Hepatocyte (in vitro differentiated cells): ENCODE measurements around the gene TMEM270. TPM values are rescaled to one million over a fixed set of nuclear protein-coding genes. Genes with fewer than 3 reads are reported as not detected.

Source experiments
- DNase-seq: peaks from one replicate; pipeline ENCODE4 v3.0.0-alpha.2; 2016; ENCODE audit warnings: low spot score
- H2AFZ ChIP-seq: fragments of 200-600 bp; sonication (generic); 2 replicates; pipeline ENCODE4 v1.6.0; 2016; ENCODE audit warnings: antibody characterized with exemption, mild to moderate bottlenecking
- H3K27ac ChIP-seq: fragments of 200-600 bp; sonication (generic); 2 replicates; pipeline ENCODE4 v1.5.1; 2016; ENCODE audit warnings: mild to moderate bottlenecking
- H3K27me3 ChIP-seq: fragments of 200-600 bp; sonication (generic); 2 replicates; pipeline ENCODE4 v1.6.1; 2016
- H3K36me3 ChIP-seq: fragments of 200-600 bp; sonication (generic); replicated peaks from 2 replicates; pipeline ENCODE4 v1.5.1; 2016; ENCODE audit warnings: low read depth; ENCODE audit not compliant: insufficient read depth
- H3K4me1 ChIP-seq: fragments of 200-600 bp; sonication (generic); 2 replicates; pipeline ENCODE4 v1.5.1; 2016; ENCODE audit warnings: mild to moderate bottlenecking, moderate library complexity; ENCODE audit not compliant: insufficient read depth
- H3K4me2 ChIP-seq: fragments of 200-600 bp; sonication (generic); 2 replicates; pipeline ENCODE4 v1.6.0; 2016
- H3K4me3 ChIP-seq: fragments of 200-600 bp; sonication (generic); 2 replicates; pipeline ENCODE4 v1.5.1; 2016; ENCODE audit warnings: mild to moderate bottlenecking
- H3K79me2 ChIP-seq: fragments of 200-600 bp; sonication (generic); 2 replicates; pipeline ENCODE4 v1.6.0; 2017; ENCODE audit warnings: mild to moderate bottlenecking
- H3K9me2 ChIP-seq: fragments of 200-600 bp; sonication (generic); replicated peaks from 2 replicates; pipeline ENCODE4 v1.6.0; 2017; ENCODE audit warnings: mild to moderate bottlenecking; ENCODE audit not compliant: insufficient read depth
- H3K9me3 ChIP-seq: fragments of 200-600 bp; sonication (generic); 2 replicates; pipeline ENCODE4 v1.5.1; 2016; ENCODE audit warnings: low read depth, mild to moderate bottlenecking
- H4K20me1 ChIP-seq: fragments of 200-600 bp; sonication (generic); 2 replicates; pipeline ENCODE4 v1.6.0; 2016; ENCODE audit warnings: mild to moderate bottlenecking; ENCODE audit not compliant: insufficient read depth, poor library complexity, severe bottlenecking
- EZH2 ChIP-seq: fragments of 200-600 bp; sonication (generic); IDR thresholded peaks from 2 replicates; pipeline ENCODE4 v1.6.1; 2016; ENCODE audit warnings: antibody characterized with exemption, mild to moderate bottlenecking, borderline replicate concordance
- EZH2phosphoT487 ChIP-seq: fragments of 200-600 bp; sonication (generic); IDR thresholded peaks from one replicate; pipeline ENCODE4 v1.6.1; 2018; ENCODE audit warnings: antibody characterized with exemption, mild to moderate bottlenecking, low read depth, moderate library complexity; ENCODE audit not compliant: unreplicated experiment, severe bottlenecking
- WGBS: methylation state at CpG from one replicate; pipeline ENCODE4 v1.1.6; 2016; ENCODE audit warnings: low lambda C conversion rate; ENCODE audit errors: missing lambda C conversion rate; 5-methylcytosine and 5-hydroxymethylcytosine counted together
- polyA plus RNA-seq: library from polyadenylated mRNA; unstranded; fragments of >200 nt; fragmentation: Nextera tagmentation; extraction: Ambion mirVana; gene quantifications from 2 replicates; pipeline ENCODE4 v1.2.1, GENCODE V29; 2016
- total RNA-seq: library from RNA; depleted of rRNA; stranded (reverse); fragments of >200 nt; gene quantifications from 2 replicates; pipeline ENCODE4 v1.2.3, GENCODE V29; 2014
- TF ChIP-seq, protein P1 (sequence below): fragments of 200-600 bp; sonication (generic); IDR thresholded peaks from 2 replicates; pipeline ENCODE4 v1.5.1; 2016; ENCODE audit warnings: antibody characterized with exemption, mild to moderate bottlenecking; ENCODE audit not compliant: poor library complexity

Gene TMEM270
- total and polyA plus RNA-seq, 2 experiments from 2014 or later, result 0.47 to 1.1 TPM

DNA sequence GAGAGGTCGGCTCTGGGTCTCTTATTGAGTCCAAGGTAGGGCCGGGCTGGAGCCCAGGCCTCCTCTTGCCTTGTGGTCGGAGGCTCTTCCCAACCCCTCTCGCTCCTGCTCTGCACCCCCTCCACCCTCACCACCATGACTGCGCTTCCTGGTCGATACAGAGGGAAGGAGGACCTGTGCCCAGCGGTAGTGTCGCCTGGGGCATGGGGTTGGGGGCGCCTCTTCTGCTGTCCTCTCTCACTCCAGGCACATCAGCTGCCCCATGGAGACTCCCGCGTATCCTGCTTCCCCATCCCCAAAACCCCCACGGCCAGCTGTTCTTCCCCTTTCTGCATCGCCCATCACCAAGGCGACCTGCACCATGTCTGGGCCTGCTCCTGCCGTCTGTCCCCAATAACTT is 44.4 kb downstream of the TMEM270 start:
- Histone ChIP-seq H2AFZ (no peak overlapping the region), H3K4me1 (peaks cover 1% of the 10 kb centered on the region)

DNA sequence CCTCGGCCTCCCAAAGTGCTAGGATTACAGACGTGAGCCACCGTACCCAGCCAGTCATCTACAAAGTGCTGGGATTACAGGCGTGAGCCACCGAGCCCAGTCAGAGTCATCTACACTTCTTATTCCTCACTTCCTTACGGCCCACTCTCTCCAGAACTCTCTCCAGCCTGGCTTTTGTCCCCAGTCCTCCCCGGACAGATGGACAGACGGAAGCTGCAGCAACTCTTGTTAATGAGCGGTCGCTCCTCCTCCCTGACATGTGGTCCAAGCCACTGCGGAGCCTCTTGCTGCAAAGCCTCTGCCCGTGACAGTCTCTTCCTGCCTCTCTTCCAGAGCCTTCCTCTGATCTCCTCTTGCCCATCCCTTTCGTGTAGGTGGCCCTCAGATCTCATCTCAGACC is 45.9 kb downstream of the TMEM270 start:
- Histone ChIP-seq H2AFZ (no peak overlapping the region), H3K4me1 (no peaks in the 10 kb centered on the region), H3K27me3 (no peaks in the 10 kb centered on the region), H3K79me2 (no peaks in the 10 kb centered on the region), H4K20me1 (no peaks in the 10 kb centered on the region), H3K27ac (no peak overlapping the region), H3K4me2 (no peak overlapping the region), H3K4me3 (no peak overlapping the region), H3K36me3 (no peaks in the 10 kb centered on the region), H3K9me3 (no peaks in the 10 kb centered on the region), H3K9me2 (no peaks in the 10 kb centered on the region)
- TF ChIP-seq EZH2 (no peak), EZH2phosphoT487 (no peak)
- TF ChIP-seq, protein P1, sequence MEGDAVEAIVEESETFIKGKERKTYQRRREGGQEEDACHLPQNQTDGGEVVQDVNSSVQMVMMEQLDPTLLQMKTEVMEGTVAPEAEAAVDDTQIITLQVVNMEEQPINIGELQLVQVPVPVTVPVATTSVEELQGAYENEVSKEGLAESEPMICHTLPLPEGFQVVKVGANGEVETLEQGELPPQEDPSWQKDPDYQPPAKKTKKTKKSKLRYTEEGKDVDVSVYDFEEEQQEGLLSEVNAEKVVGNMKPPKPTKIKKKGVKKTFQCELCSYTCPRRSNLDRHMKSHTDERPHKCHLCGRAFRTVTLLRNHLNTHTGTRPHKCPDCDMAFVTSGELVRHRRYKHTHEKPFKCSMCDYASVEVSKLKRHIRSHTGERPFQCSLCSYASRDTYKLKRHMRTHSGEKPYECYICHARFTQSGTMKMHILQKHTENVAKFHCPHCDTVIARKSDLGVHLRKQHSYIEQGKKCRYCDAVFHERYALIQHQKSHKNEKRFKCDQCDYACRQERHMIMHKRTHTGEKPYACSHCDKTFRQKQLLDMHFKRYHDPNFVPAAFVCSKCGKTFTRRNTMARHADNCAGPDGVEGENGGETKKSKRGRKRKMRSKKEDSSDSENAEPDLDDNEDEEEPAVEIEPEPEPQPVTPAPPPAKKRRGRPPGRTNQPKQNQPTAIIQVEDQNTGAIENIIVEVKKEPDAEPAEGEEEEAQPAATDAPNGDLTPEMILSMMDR, result no peak
- no peak for DNase-seq
- WGBS, result 88% methylated on average over 13 of the region's 13 CpGs

More for the DNA sequence above, 44.4 kb downstream of the TMEM270 start:
- TF ChIP-seq EZH2phosphoT487 (no peak), EZH2 (no peak)
- TF ChIP-seq, protein P1, result no peak
- DNase-seq, result no peak
- no peak overlapping the region for H3K4me3 ChIP-seq
- no peak overlapping the region for H3K27ac ChIP-seq
- WGBS, result 89% methylated on average over 15 of the region's 15 CpGs
- no peaks in the 10 kb centered on the region for H3K27me3 ChIP-seq
- H3K79me2 ChIP-seq, result no peaks in the 10 kb centered on the region
- no peaks in the 10 kb centered on the region for H4K20me1 ChIP-seq
- no peaks in the 10 kb centered on the region for H3K36me3 ChIP-seq
- H3K9me2 ChIP-seq, result no peaks in the 10 kb centered on the region
- H3K4me2 ChIP-seq, result no peak overlapping the region
- H3K9me3 ChIP-seq, result no peaks in the 10 kb centered on the region

DNA sequence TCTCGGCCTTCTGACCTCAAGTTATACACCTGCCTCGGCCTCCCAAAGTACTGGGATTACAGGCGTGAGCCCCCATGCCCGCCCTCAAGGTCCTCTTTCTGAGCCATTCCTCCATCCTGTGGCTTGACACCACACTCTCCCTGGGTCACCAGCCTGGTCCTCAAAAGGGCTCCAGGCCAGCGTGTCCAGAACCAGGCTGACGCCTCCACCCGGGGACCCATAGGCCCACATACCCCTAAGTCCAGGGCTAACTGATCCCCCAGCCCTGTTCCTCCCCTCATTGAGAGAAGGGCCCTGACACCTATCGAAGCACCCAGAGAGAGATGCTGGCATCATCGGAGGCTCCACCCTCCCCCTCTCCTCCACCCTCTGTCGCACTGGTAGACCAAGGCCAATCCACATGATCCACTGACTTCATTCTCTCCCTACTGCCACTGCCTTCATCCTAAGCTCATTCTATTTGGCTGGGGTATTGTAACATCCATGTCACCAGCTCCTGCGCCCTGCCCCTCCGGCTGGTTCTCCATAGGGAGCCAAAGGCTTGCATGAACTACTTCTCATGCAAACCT is 46.7 kb downstream of the TMEM270 start:
- H3K9me2 ChIP-seq, result no peaks in the 10 kb centered on the region
- no peaks in the 10 kb centered on the region for H4K20me1 ChIP-seq
- H3K27ac ChIP-seq, result no peak overlapping the region
- 98% methylated on average over 12 of the region's 12 CpGs for WGBS
- H3K9me3 ChIP-seq, result no peaks in the 10 kb centered on the region
- no peaks in the 10 kb centered on the region for H3K4me1 ChIP-seq
- H3K79me2 ChIP-seq, result no peaks in the 10 kb centered on the region
- H2AFZ ChIP-seq, result no peak overlapping the region
- TF ChIP-seq, protein P1, result no peak
- TF ChIP-seq EZH2phosphoT487 (no peak), EZH2 (no peak)
- H3K4me3 ChIP-seq, result no peak overlapping the region
- H3K36me3 ChIP-seq, result no peaks in the 10 kb centered on the region
- DNase-seq, result no peak
- H3K4me2 ChIP-seq, result no peak overlapping the region
- no peaks in the 10 kb centered on the region for H3K27me3 ChIP-seq
